ENCODE measurements around the gene ZMYND8.
A peak's percentile ranks its signal among the peaks of the same experiment; 100 is the strongest.

ZMYND8 gene

GRCh38 chr20:47225458-47225857, 131.0 kb downstream of the ZMYND8 start:
- POLR2A ChIA-PET = no interaction called here
- TF ChIP-seq FOXK2 (IDR thresholded peaks at IDR 0.05) (no peak), BHLHE40 (IDR thresholded peaks at IDR 0.05; ENCODE audit: borderline replicate concordance) (no peak), ZNF384 (IDR thresholded peaks at IDR 0.05) (no peak), SP1 (IDR thresholded peaks at IDR 0.05) (no peak), TARDBP (IDR thresholded peaks at IDR 0.05) (no peak)
- CTCF ChIA-PET = no interaction called here
- DNase-seq (ENCODE audit: extremely low spot score) = no peak

DNA sequence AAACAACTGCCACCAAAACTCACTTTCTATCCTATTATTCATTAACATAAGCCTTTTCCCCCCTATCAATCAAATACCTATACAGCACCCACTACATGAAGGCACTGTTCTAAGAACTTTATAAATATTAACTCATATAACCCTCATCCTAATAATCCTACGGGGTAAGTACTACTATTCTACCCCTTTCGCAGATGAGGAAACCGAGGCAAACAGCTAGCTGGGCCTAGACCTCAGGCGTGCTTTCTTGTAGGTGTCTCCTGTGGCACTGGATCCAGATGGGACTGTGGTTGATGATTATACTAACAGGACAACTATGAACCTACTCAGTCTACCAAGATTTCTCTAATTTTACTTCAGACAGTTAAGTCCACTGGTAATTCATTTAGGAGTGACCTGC, 131.6 kb downstream of the ZMYND8 start:
- CTCF ChIA-PET = no interaction called here
- no peak for DNase-seq (ENCODE audit: extremely low spot score)
- POLR2A ChIA-PET = no interaction called here
- TF ChIP-seq ZNF384 (IDR thresholded peaks at IDR 0.05) (no peak), BHLHE40 (IDR thresholded peaks at IDR 0.05; ENCODE audit: borderline replicate concordance) (no peak), NFRKB (IDR thresholded peaks at IDR 0.05) (no peak), FOXM1 (IDR thresholded peaks at IDR 0.05; ENCODE audit: borderline replicate concordance) (no peak), FOXK2 (IDR thresholded peaks at IDR 0.05) (no peak), CTBP1 (IDR thresholded peaks at IDR 0.05; ENCODE audit: borderline replicate concordance) (no peak), ARNT (IDR thresholded peaks at IDR 0.05) (no peak)

DNA sequence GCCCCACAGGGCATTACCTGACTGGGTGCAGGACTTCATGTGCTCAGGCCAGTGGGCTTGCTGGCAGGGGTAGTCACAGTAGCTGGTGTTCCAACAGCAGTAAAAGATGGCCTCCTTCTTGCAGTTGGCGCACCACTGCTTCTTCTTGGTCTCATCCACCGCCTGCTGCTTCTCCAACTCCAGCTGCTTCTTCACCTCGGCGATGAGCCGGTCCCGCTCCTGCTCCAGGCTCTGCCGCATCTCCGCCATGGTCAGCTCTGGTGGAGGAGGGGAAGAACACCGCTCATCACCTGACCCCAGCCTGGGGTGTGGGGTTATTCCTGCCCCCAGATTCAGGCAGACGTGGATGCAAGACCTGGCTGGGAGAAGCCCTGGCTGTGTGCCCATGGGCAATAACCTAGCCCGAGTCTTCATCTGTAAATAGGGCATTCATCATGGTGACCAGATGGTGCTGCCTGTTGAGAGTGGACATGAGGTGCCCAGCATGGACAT, 132.2 kb downstream of the ZMYND8 start:
- DNase-seq (ENCODE audit: extremely low spot score) = no peak
- CTCF ChIA-PET = no interaction called here
- TF ChIP-seq FOXK2 (IDR thresholded peaks at IDR 0.05) (no peak), ARNT (IDR thresholded peaks at IDR 0.05) (no peak), NFRKB (IDR thresholded peaks at IDR 0.05) (no peak), BHLHE40 (IDR thresholded peaks at IDR 0.05; ENCODE audit: borderline replicate concordance) (no peak), TARDBP (IDR thresholded peaks at IDR 0.05) (no peak)
- POLR2A ChIA-PET = no interaction called here

DNA sequence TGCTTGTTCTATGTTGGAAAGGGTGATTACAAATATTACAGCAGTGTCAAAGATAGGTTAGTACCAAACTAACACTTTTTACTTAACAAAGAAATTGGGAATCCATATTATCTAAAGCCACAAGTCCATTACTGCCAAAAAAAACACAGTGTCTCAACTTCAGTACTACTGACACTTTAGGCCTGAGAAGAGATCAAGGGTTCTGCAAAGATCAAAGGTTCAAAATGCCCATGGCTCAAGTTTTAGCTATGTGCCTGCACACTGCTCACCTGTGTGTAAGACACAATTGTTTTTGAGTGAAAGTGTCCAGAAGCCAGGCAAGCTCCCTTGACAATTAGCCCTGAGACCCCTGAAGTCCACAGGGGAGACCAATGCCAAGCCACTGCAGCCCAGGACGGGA, 132.6 kb downstream of the ZMYND8 start:
- POLR2A ChIA-PET = no interaction called here
- CTCF ChIA-PET = no interaction called here
- no peak for TF ChIP-seq ARNT (IDR thresholded peaks at IDR 0.05)
- TF ChIP-seq NFRKB (IDR thresholded peaks at IDR 0.05) = no peak
- TF ChIP-seq L3MBTL2 (conservative IDR thresholded peaks at IDR 0.05) = no peak
- TF ChIP-seq, protein P1, sequence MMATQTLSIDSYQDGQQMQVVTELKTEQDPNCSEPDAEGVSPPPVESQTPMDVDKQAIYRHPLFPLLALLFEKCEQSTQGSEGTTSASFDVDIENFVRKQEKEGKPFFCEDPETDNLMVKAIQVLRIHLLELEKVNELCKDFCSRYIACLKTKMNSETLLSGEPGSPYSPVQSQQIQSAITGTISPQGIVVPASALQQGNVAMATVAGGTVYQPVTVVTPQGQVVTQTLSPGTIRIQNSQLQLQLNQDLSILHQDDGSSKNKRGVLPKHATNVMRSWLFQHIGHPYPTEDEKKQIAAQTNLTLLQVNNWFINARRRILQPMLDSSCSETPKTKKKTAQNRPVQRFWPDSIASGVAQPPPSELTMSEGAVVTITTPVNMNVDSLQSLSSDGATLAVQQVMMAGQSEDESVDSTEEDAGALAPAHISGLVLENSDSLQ (IDR thresholded peaks at IDR 0.05) = no peak
- TF ChIP-seq TARDBP (IDR thresholded peaks at IDR 0.05) = no peak
- no peak for TF ChIP-seq HDGF (IDR thresholded peaks at IDR 0.05; ENCODE audit: borderline replicate concordance)
- TF ChIP-seq ZNF384 (IDR thresholded peaks at IDR 0.05) = no peak
- TF ChIP-seq BHLHE40 (IDR thresholded peaks at IDR 0.05; ENCODE audit: borderline replicate concordance) = no peak
- TF ChIP-seq FOXA1 (IDR thresholded peaks at IDR 0.05) = no peak
- no peak for TF ChIP-seq SP1 (IDR thresholded peaks at IDR 0.05)
- DNase-seq (ENCODE audit: extremely low spot score) = no peak

GRCh38 chr20:47222468-47223119, 133.9 kb downstream of the ZMYND8 start:
- CTCF ChIA-PET = no interaction called here
- POLR2A ChIA-PET = no interaction called here
- DNase-seq (ENCODE audit: extremely low spot score) = no peak
- TF ChIP-seq HDGF (IDR thresholded peaks at IDR 0.05; ENCODE audit: borderline replicate concordance) = no peak
- no peak for TF ChIP-seq L3MBTL2 (conservative IDR thresholded peaks at IDR 0.05)
- TF ChIP-seq TARDBP (IDR thresholded peaks at IDR 0.05) = no peak
- TF ChIP-seq ELF4 (IDR thresholded peaks at IDR 0.05) = no peak
- TF ChIP-seq FOXK2 (IDR thresholded peaks at IDR 0.05) = no peak

DNA sequence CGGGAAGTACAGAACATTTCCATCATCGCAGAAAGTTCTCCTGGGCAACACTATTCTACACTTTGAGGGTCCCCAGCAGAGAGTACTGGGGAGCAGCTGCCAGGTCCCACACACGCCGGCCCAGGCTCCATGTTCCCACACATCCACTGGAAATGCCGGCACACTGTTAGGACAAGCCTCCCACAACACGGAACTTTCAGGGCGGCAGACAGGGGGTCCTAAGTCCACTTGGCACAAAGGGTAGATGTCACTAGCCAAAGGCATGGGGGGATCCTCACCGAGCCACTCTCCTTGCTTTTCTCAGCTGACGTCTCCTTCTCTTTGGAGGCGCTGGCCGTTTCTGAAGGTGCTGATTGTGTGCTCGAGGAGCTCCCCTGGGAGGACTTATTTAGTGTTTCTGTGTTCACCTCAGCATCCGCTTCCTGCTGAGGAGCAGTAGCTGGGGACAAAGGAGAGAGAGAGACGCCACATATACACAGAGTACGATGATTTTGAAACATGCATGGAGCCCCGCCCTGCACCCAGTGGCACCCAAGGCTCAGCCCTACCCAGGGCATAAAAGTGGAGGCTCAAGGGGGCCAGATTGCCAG, 135.4 kb downstream of the ZMYND8 start:
- TF ChIP-seq FOXA1 (IDR thresholded peaks at IDR 0.05) (no peak), NFRKB (IDR thresholded peaks at IDR 0.05) (no peak), BHLHE40 (IDR thresholded peaks at IDR 0.05; ENCODE audit: borderline replicate concordance) (no peak), ZNF384 (IDR thresholded peaks at IDR 0.05) (no peak), TARDBP (IDR thresholded peaks at IDR 0.05) (no peak), SUZ12 (IDR thresholded peaks at IDR 0.05) (no peak), FOXM1 (IDR thresholded peaks at IDR 0.05; ENCODE audit: borderline replicate concordance) (no peak)
- CTCF ChIA-PET = interaction anchor here (0.6 to 1.5 kb wide), 2 partner anchors 117 to 163 kb away, joined by 3 to 5 read pairs; no protein-coding TSS in a partner anchor
- POLR2A ChIA-PET = no interaction called here
- no peak for DNase-seq (ENCODE audit: extremely low spot score)

GRCh38 chr20:47220161-47220582, 136.3 kb downstream of the ZMYND8 start:
- no peak for TF ChIP-seq CTBP1 (IDR thresholded peaks at IDR 0.05; ENCODE audit: borderline replicate concordance)
- no peak for TF ChIP-seq L3MBTL2 (conservative IDR thresholded peaks at IDR 0.05)
- TF ChIP-seq LEF1 (IDR thresholded peaks at IDR 0.05; ENCODE audit: borderline replicate concordance) = no peak
- no peak for TF ChIP-seq ZNF384 (IDR thresholded peaks at IDR 0.05)
- no peak for TF ChIP-seq HDGF (IDR thresholded peaks at IDR 0.05; ENCODE audit: borderline replicate concordance)
- no peak for TF ChIP-seq TARDBP (IDR thresholded peaks at IDR 0.05)
- no peak for TF ChIP-seq BHLHE40 (IDR thresholded peaks at IDR 0.05; ENCODE audit: borderline replicate concordance)
- ChIA-PET POLR2A (no interaction called here), CTCF (interaction anchor here (0.6 to 1.5 kb wide), 3 partner anchors 103 to 176 kb away, joined by 3 to 5 read pairs (median 4); no protein-coding TSS in a partner anchor)
- peak; percentile 71 for DNase-seq (ENCODE audit: extremely low spot score)
